Ishikawa (cell line): Measurements from ENCODE around the gene RNF212B.

Experiments used
- CEBPB ChIP-seq: IDR thresholded peaks from 2 replicates; pipeline ENCODE4 v1.6.1; 2012
- CREB1 ChIP-seq: IDR thresholded peaks from 2 replicates; pipeline ENCODE4 v1.6.1; 2012; ENCODE audit warnings: low read depth
- EGR1 ChIP-seq: IDR thresholded peaks from 2 replicates; pipeline ENCODE4 v1.6.1; 2012
- EP300 ChIP-seq: IDR thresholded peaks from 2 replicates; pipeline ENCODE4 v1.6.1; 2012; ENCODE audit warnings: borderline replicate concordance
- FOXM1 ChIP-seq: IDR thresholded peaks from 2 replicates; pipeline ENCODE4 v1.6.1; 2012; ENCODE audit warnings: low read depth, borderline replicate concordance
- MAX ChIP-seq: IDR thresholded peaks from 2 replicates; pipeline ENCODE4 v1.6.1; 2012
- NFIC ChIP-seq: IDR thresholded peaks from 2 replicates; pipeline ENCODE4 v1.6.1; 2012
- RAD21 ChIP-seq: IDR thresholded peaks from 2 replicates; pipeline ENCODE4 v1.6.1; 2012; ENCODE audit warnings: low read depth
- TAF1 ChIP-seq: IDR thresholded peaks from 2 replicates; pipeline ENCODE4 v1.6.1; 2012; ENCODE audit warnings: low read depth, mild to moderate bottlenecking
- TCF12 ChIP-seq: IDR thresholded peaks from 2 replicates; pipeline ENCODE4 v1.6.1; 2012; ENCODE audit warnings: low read depth
- TEAD4 ChIP-seq: IDR thresholded peaks from 2 replicates; pipeline ENCODE4 v1.6.1; 2012
- USF1 ChIP-seq: IDR thresholded peaks from 2 replicates; pipeline ENCODE4 v1.6.1; 2012
- YY1 ChIP-seq: IDR thresholded peaks from 2 replicates; pipeline ENCODE4 v1.6.1; 2012; ENCODE audit warnings: low read depth
- ZBTB7A ChIP-seq: IDR thresholded peaks from 2 replicates; pipeline ENCODE4 v1.6.1; 2012; ENCODE audit warnings: low read depth
- TF ChIP-seq, protein P1 (sequence below): IDR thresholded peaks from 2 replicates; pipeline ENCODE4 v1.6.1; 2012; ENCODE audit warnings: low read depth, mild to moderate bottlenecking

Gene RNF212B

GRCh38 chr14:23252006-23252405 lies 14.3 kb downstream of the RNF212B start:
- TF ChIP-seq NFIC = no peak
- TF ChIP-seq FOXM1 = no peak
- TF ChIP-seq EP300 = no peak
- TF ChIP-seq YY1 = no peak
- TF ChIP-seq TCF12 = no peak
- no peak for TF ChIP-seq EGR1
- no peak for TF ChIP-seq RAD21

DNA sequence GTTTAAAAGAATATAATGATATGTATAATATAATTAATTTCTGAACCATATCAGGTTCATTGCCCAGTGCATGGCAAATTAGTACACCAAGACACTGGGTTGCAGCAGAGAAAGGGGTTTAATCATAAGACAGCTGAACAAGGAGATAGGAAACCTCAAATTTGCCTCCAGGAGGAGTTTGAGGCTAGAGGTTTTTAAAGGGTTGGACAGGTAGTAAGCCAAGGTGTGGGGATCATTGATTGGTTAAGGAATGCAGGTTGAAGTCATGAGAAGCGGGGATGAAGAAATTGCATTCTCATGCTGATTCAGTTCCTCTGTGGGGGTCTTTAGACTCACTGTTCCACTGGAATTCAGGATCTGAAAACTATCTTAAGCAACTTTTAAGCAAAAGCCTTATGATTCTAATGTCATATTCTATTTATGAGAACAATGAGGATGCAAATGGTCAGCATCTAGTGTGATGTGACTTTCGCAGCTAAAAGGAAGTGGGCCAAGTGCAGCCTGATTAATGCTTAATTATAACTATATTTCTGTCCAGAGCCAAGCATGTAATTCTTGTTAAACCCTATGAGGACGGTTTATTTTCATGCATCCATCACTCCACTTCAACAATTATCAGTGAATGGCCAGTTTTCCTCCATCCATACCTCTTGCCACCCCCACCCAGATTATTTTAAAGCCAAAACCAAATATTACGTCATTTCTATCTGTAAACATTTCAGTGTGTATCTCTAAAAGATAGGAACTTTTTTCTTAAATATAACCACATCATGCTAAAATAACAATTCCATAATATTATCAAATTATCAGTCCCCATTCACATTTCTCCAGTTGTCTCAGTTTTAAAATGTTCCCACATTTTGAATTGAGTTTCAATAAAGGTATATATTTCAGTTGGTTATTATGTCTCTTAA lies 14.9 kb downstream of the RNF212B start:
- TF ChIP-seq EP300 (no peak), CREB1 (no peak), EGR1 (no peak), TAF1 (no peak), NFIC (no peak)

DNA sequence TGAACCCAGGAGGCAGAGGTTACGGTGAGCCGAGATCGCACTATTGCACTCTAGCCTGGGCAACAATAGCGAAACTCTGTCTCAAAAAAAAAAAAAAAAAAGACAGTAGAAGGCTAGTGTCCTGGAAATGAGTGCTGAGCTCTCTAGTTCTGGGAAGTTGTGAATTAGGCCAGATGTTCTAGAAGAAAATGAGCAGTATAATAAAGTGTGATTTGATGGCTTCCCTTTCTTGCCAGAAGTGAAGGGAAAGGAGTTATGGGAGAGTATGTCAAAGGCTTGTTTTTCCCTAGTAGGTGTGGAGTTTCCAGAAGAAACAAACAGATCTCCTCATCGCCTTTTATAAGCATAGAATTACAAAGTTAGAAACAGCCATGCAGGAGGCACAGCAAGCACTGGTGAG lies 20.5 kb downstream of the RNF212B start:
- no peak for TF ChIP-seq YY1
- TF ChIP-seq CEBPB = no peak
- TF ChIP-seq EP300 = no peak
- TF ChIP-seq, protein P1, sequence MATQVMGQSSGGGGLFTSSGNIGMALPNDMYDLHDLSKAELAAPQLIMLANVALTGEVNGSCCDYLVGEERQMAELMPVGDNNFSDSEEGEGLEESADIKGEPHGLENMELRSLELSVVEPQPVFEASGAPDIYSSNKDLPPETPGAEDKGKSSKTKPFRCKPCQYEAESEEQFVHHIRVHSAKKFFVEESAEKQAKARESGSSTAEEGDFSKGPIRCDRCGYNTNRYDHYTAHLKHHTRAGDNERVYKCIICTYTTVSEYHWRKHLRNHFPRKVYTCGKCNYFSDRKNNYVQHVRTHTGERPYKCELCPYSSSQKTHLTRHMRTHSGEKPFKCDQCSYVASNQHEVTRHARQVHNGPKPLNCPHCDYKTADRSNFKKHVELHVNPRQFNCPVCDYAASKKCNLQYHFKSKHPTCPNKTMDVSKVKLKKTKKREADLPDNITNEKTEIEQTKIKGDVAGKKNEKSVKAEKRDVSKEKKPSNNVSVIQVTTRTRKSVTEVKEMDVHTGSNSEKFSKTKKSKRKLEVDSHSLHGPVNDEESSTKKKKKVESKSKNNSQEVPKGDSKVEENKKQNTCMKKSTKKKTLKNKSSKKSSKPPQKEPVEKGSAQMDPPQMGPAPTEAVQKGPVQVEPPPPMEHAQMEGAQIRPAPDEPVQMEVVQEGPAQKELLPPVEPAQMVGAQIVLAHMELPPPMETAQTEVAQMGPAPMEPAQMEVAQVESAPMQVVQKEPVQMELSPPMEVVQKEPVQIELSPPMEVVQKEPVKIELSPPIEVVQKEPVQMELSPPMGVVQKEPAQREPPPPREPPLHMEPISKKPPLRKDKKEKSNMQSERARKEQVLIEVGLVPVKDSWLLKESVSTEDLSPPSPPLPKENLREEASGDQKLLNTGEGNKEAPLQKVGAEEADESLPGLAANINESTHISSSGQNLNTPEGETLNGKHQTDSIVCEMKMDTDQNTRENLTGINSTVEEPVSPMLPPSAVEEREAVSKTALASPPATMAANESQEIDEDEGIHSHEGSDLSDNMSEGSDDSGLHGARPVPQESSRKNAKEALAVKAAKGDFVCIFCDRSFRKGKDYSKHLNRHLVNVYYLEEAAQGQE = no peak
- no peak for TF ChIP-seq FOXM1
- no peak for TF ChIP-seq TEAD4
- TF ChIP-seq USF1 = no peak
- no peak for TF ChIP-seq EGR1
- no peak for TF ChIP-seq TAF1
- TF ChIP-seq ZBTB7A = no peak
- no peak for TF ChIP-seq TCF12
- TF ChIP-seq RAD21 = no peak

GRCh38 chr14:23259426-23259825 lies 21.7 kb downstream of the RNF212B start:
- TF ChIP-seq CREB1 = no peak
- TF ChIP-seq, protein P1 = no peak
- no peak for TF ChIP-seq RAD21
- no peak for TF ChIP-seq TCF12
- TF ChIP-seq EP300 = no peak
- no peak for TF ChIP-seq EGR1
- no peak for TF ChIP-seq MAX
- TF ChIP-seq NFIC = no peak
- no peak for TF ChIP-seq YY1
- no peak for TF ChIP-seq ZBTB7A
- TF ChIP-seq TAF1 = no peak
- TF ChIP-seq USF1 = no peak
- TF ChIP-seq TEAD4 = no peak
- no peak for TF ChIP-seq CEBPB
- no peak for TF ChIP-seq FOXM1

GRCh38 chr14:23269193-23269592 lies 31.5 kb downstream of the RNF212B start:
- TF ChIP-seq NFIC (no peak), YY1 (no peak), TCF12 (no peak), ZBTB7A (no peak), CEBPB (no peak), RAD21 (no peak), EP300 (no peak), TAF1 (no peak), CREB1 (no peak), MAX (no peak), USF1 (no peak), TEAD4 (no peak), EGR1 (no peak)
- TF ChIP-seq, protein P1 = no peak
